DND-41 (cell line): Measurements from ENCODE around the gene NRG3.

ENCODE experiments used
- CTCF ChIP-seq: IDR thresholded peaks from 2 replicates; pipeline ENCODE4 v1.5.1; 2012; ENCODE audit warnings: borderline replicate concordance, low read length, moderate library complexity, mild to moderate bottlenecking; ENCODE audit not compliant: poor library complexity, severe bottlenecking; ENCODE audit errors: extremely low read depth
- EZH2 ChIP-seq: IDR thresholded peaks from 3 replicates; pipeline ENCODE4 v1.6.1; 2012; ENCODE audit warnings: borderline replicate concordance, low read depth, mild to moderate bottlenecking, moderate library complexity, low read length, inconsistent platforms; ENCODE audit not compliant: severe bottlenecking

- no peak for TF ChIP-seq CTCF
- no peak for TF ChIP-seq EZH2
These were observed 443.5 kb downstream of the NRG3 start for GRCh38 chr10:82318534-82318933.
